Endodermal cell (in vitro differentiated cells): ENCODE measurements around the gene OCA2. TPM values are rescaled to one million over a fixed set of nuclear protein-coding genes. Genes with fewer than 3 reads are reported as not detected.
A peak's percentile ranks its signal among the peaks of the same experiment; 100 is the strongest.

Experiments used
- DNase-seq: peaks from one replicate; pipeline ENCODE4 v3.0.0-alpha.2; 2017
- H3K27ac ChIP-seq: 2 replicates; pipeline ENCODE4 v1.5.1; 2013; ENCODE audit warnings: mild to moderate bottlenecking, low read depth, low read length, moderate library complexity
- H3K27me3 ChIP-seq: 2 replicates; pipeline ENCODE4 v1.6.1; 2013; ENCODE audit warnings: mild to moderate bottlenecking, low read length, moderate library complexity; ENCODE audit not compliant: insufficient read depth, control insufficient read depth, poor library complexity, severe bottlenecking
- H3K36me3 ChIP-seq: 2 replicates; pipeline ENCODE4 v1.7.0; 2013; ENCODE audit warnings: mild to moderate bottlenecking, low read length, moderate library complexity; ENCODE audit not compliant: control insufficient read depth, insufficient read depth
- H3K4me1 ChIP-seq: one replicate; pipeline ENCODE4 v1.7.0; 2013; ENCODE audit warnings: low read length; ENCODE audit not compliant: control insufficient read depth, insufficient read depth
- H3K4me3 ChIP-seq: 2 replicates; pipeline ENCODE4 v1.5.1; 2013; ENCODE audit warnings: mild to moderate bottlenecking, low read length, moderate library complexity
- H3K9ac ChIP-seq: 2 replicates; pipeline ENCODE4 v1.6.1; 2013; ENCODE audit warnings: mild to moderate bottlenecking, low read length, moderate library complexity; ENCODE audit not compliant: poor library complexity, severe bottlenecking; ENCODE audit errors: extremely low read depth
- H3K9me3 ChIP-seq: 2 replicates; pipeline ENCODE4 v1.6.1; 2013; ENCODE audit warnings: mild to moderate bottlenecking, low read length, moderate library complexity; ENCODE audit not compliant: control insufficient read depth
- H3K27ac Mint-ChIP-seq: 2 replicates; pipeline ENCODE4 v1.8.0; 2020; ENCODE audit warnings: mixed read lengths
- H3K27me3 Mint-ChIP-seq: 2 replicates; pipeline ENCODE4 v1.8.0; 2021; ENCODE audit warnings: mild to moderate bottlenecking, mixed read lengths; ENCODE audit not compliant: insufficient read depth
- H3K36me3 Mint-ChIP-seq: 2 replicates; pipeline ENCODE4 v1.8.0; 2020; ENCODE audit warnings: low read depth, mixed read lengths
- H3K4me1 Mint-ChIP-seq: 2 replicates; pipeline ENCODE4 v1.8.0; 2020; ENCODE audit warnings: mixed read lengths
- H3K4me3 Mint-ChIP-seq: 2 replicates; pipeline ENCODE4 v1.8.0; 2020; ENCODE audit warnings: mild to moderate bottlenecking, moderate library complexity, mixed read lengths
- H3K9me3 Mint-ChIP-seq: 2 replicates; pipeline ENCODE4 v1.8.0; 2020; ENCODE audit warnings: mild to moderate bottlenecking, mixed read lengths
- CTCF ChIP-seq: fragments of 200-600 bp; sonication (generic); conservative IDR thresholded peaks from 2 replicates; pipeline ENCODE4 v1.5.0; 2021; ENCODE audit warnings: antibody characterized with exemption, mild to moderate bottlenecking
- WGBS, 2 experiments: methylation state at CpG; one replicate each; pipeline versions ENCODE4 v1.1.5 to v1.1.7; 2013; ENCODE audit warnings: missing lambda C conversion rate in 2 of 2, mixed read lengths in 1 of 2; ENCODE audit not compliant: insufficient coverage in 1 of 2, insufficient read length in 1 of 2; 5-methylcytosine and 5-hydroxymethylcytosine counted together
- total RNA-seq, 2 donors: library from RNA; stranded (reverse); fragmentation: NEBNext Ultra II Directional in 1 of 2; extraction: Animal tissue kit (Norgen Biotek cat#: 25700) in 1 of 2; gene quantifications; 2 replicates in 1 of 2; 3 replicates in 1 of 2; pipeline ENCODE4 v1.2.1, GENCODE V29; 2021

The OCA2 gene
- total RNA-seq, 2 donors from 2014 or later = 0.29 to 0.84 TPM

DNA sequence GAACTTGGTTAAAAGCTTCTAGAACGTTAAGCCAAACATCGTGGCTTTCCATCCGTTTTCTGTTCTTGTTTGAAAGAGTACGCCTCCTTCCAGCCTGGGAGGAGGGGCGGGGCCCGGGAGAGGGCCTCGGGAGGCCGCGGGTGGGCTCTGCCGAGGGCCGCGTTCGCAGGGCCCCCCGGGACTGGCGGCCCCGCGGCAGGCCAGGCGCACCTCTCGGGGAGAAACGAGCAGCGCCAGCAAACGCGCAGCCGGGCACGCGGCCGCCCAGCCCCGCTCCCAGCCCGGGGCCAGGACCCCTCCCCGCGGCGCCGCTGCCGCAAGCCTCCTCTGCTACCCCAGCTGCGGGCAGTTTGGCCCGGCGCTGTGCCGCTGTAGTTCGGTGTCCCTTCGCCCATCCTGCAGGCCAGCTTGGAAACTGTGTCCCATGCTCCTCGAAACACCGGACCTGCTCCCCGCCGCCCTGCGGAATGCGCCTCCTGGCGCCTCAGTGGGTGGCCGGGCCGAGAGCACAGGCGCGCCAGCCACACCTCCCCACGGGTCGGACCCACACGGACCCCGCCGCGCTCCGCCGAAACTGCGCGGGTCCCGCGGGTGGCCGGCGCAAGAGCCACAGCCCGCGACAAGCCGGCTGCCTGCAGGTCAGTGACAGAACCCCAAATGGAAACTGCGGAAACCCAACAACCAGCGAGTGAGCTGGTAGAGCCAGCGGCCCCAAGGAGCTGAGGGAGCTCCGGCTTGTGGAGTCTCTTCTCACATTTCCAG lies 2.3 kb downstream of the OCA2 start:
- WGBS, 2 experiments = 2 to 3% methylated on average over 27 to 72 of the region's 72 CpGs

DNA sequence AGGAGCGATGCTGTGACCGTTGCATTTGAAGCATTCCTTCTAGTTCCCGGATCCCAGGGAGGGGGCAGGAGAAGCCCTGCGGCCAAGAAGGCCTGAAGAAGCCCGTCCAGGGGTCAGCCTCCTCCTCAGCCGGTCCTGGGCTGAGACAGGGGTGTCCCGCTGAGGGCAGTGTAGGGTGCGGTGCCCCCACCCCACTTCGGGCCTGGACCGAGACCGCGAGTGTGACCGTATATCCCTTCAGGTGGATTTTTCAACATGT lies 2.8 kb downstream of the OCA2 start:
- Histone ChIP-seq H3K27me3 (peaks cover 94% of the 10 kb centered on the region), H3K9ac (no peak overlapping the region), H3K9me3 (peaks cover 7% of the 10 kb centered on the region), H3K4me1 (no peaks in the 10 kb centered on the region), H3K36me3 (no peaks in the 10 kb centered on the region), H3K4me3 (peak overlapping the region; percentile 68), H3K27ac (no peak overlapping the region)
- Mint-ChIP-seq H3K27ac (no peak overlapping the region), H3K36me3 (no peaks in the 10 kb centered on the region), H3K27me3 (peaks cover 94% of the 10 kb centered on the region), H3K9me3 (peaks cover 7% of the 10 kb centered on the region), H3K4me1 (peaks cover 6% of the 10 kb centered on the region), H3K4me3 (peak overlapping the region; percentile 57)
- TF ChIP-seq CTCF = no peak
- 2% methylated on average over 7 to 13 of the region's 13 CpGs for WGBS, 2 experiments
- no peak for DNase-seq

More for the DNA sequence above, 2.3 kb downstream of the OCA2 start:
- Mint-ChIP-seq H3K4me1 (peaks cover 6% of the 10 kb centered on the region), H3K9me3 (peaks cover 2% of the 10 kb centered on the region), H3K4me3 (peak overlapping the region; percentile 57), H3K27ac (no peak overlapping the region), H3K27me3 (peaks cover 94% of the 10 kb centered on the region), H3K36me3 (no peaks in the 10 kb centered on the region)
- DNase-seq = peak; percentile 79
- no peaks in the 10 kb centered on the region for H3K36me3 ChIP-seq
- no peaks in the 10 kb centered on the region for H3K4me1 ChIP-seq
- H3K27ac ChIP-seq = no peak overlapping the region
- TF ChIP-seq CTCF = no peak
- H3K27me3 ChIP-seq = peaks cover 99% of the 10 kb centered on the region
- no peak overlapping the region for H3K9ac ChIP-seq
- H3K9me3 ChIP-seq = peaks cover 2% of the 10 kb centered on the region
- peak overlapping the region; percentile 68 for H3K4me3 ChIP-seq

GRCh38 chr15:28094732-28095521 lies 4.2 kb downstream of the OCA2 start:
- Histone ChIP-seq H3K9me3 (peaks cover 13% of the 10 kb centered on the region), H3K27ac (no peak overlapping the region), H3K27me3 (peaks cover 80% of the 10 kb centered on the region), H3K36me3 (no peaks in the 10 kb centered on the region), H3K9ac (no peak overlapping the region), H3K4me1 (no peaks in the 10 kb centered on the region), H3K4me3 (peak overlapping the region; percentile 68)
- H3K27me3 Mint-ChIP-seq = peaks cover 92% of the 10 kb centered on the region
- no peak for TF ChIP-seq CTCF
- H3K36me3 Mint-ChIP-seq = no peaks in the 10 kb centered on the region
- peak overlapping the region; percentile 57 for H3K4me3 Mint-ChIP-seq
- no peak overlapping the region for H3K27ac Mint-ChIP-seq
- peak; percentile 86 for DNase-seq
- H3K9me3 Mint-ChIP-seq = peaks cover 18% of the 10 kb centered on the region
- H3K4me1 Mint-ChIP-seq = peaks cover 6% of the 10 kb centered on the region
- 9% methylated on average over 48 to 76 of the region's 76 CpGs for WGBS, 2 experiments
